DOHH2 (cell line): ENCODE data around the gene PARD6A.

Source experiments
- EZH2phosphoT487 ChIP-seq: fragments of 200-600 bp; sonication (generic); IDR thresholded peaks from 2 replicates; pipeline ENCODE4 v1.6.1; 2017; ENCODE audit warnings: borderline replicate concordance, mild to moderate bottlenecking, antibody characterized with exemption, low read length, moderate library complexity, mixed read lengths
- TF ChIP-seq, protein P1 (sequence below): fragments of 200-600 bp; sonication (generic); IDR thresholded peaks from one replicate; pipeline ENCODE4 v1.5.1; 2014; ENCODE audit warnings: antibody characterized with exemption, mild to moderate bottlenecking, low read depth, low read length; ENCODE audit not compliant: poor library complexity, severe bottlenecking

DNA sequence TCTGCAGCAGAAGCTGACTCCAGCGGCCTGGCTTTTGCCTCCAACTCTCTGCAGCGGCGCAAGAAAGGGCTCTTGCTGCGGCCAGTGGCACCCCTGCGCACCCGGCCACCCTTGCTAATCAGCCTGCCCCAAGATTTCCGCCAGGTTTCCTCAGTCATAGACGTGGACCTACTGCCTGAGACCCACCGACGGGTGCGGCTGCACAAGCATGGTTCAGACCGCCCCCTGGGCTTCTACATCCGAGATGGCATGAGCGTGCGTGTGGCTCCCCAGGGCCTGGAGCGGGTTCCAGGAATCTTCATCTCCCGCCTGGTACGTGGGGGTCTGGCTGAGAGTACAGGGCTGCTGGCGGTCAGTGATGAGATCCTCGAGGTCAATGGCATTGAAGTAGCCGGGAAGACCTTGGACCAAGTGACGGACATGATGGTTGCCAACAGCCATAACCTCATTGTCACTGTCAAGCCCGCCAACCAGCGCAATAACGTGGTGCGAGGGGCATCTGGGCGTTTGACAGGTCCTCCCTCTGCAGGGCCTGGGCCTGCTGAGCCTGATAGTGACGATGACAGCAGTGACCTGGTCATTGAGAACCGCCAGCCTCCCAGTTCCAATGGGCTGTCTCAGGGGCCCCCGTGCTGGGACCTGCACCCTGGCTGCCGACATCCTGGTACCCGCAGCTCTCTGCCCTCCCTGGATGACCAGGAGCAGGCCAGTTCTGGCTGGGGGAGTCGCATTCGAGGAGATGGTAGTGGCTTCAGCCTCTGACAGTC lies 1.3 kb downstream of the PARD6A start:
- TF ChIP-seq EZH2phosphoT487 = no peak
- TF ChIP-seq, protein P1, sequence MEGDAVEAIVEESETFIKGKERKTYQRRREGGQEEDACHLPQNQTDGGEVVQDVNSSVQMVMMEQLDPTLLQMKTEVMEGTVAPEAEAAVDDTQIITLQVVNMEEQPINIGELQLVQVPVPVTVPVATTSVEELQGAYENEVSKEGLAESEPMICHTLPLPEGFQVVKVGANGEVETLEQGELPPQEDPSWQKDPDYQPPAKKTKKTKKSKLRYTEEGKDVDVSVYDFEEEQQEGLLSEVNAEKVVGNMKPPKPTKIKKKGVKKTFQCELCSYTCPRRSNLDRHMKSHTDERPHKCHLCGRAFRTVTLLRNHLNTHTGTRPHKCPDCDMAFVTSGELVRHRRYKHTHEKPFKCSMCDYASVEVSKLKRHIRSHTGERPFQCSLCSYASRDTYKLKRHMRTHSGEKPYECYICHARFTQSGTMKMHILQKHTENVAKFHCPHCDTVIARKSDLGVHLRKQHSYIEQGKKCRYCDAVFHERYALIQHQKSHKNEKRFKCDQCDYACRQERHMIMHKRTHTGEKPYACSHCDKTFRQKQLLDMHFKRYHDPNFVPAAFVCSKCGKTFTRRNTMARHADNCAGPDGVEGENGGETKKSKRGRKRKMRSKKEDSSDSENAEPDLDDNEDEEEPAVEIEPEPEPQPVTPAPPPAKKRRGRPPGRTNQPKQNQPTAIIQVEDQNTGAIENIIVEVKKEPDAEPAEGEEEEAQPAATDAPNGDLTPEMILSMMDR = no peak
